H54 (cell line): ENCODE results near the gene HMGN4.
"Not testable (repeated sequence)": the region's sequence is repeated elsewhere in the genome, so short reads cannot be mapped to it uniquely, and the experiment has no call there.

ENCODE experiments used
- DNase-seq: peaks from one replicate; pipeline ENCODE4 v3.0.0; 2011; ENCODE audit warnings: low spot score, mixed read lengths; ENCODE audit not compliant: insufficient read length
- FAIRE-seq: peaks from 3 replicates; lab custom pipeline; 2011; peaks lifted over from hg19 to GRCh38; lab: Jason Lieb, UNC
- POLR2A ChIP-seq: IDR thresholded peaks from 2 replicates; pipeline ENCODE4 v1.6.1; 2011; ENCODE audit warnings: low read depth, mild to moderate bottlenecking, low read length

HMGN4 gene

DNA sequence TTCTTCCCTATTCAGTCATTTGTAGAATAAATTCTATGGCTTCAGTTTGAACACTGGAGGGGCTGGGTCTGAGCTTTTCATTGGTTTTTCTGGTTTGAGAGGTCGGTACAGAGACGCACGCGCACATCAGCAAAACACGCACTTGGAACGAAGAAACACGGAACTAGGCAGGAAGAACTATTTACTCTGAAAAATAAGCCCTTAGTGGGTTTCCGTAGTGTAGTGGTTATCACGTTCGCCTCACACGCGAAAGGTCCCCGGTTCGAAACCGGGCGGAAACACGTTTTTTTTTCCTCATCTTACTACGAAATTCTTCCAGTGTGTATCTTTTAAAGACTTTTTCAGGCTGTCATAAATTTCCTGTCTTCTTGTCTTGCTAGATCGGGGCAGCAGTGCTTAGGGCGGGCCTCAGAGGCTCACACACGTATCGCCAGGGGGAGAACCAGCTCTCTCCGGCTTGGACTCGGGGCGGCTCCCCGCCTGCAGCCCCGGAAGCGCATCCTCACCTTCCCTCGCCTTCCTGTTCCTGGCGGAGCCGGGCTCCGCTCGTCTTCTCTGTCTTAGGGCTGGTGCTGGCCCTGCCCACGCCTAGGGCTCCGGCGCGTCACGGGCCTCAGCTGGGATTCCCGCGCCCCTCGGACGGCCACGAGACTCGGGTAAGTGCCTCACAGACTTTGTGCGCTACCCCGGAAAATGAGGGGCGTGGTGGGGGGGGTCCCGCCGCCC lies at the start of gene HMGN4:
TSS of gene HMGN4 (plus strand) at position 521 of the 726 bp plus-strand sequence. CDS start 6,841 bp downstream, outside the sequence.
- DNase-seq (peak; percentile 61), FAIRE-seq (peak; percentile 6)
- peak; percentile 84 for TF ChIP-seq POLR2A

DNA sequence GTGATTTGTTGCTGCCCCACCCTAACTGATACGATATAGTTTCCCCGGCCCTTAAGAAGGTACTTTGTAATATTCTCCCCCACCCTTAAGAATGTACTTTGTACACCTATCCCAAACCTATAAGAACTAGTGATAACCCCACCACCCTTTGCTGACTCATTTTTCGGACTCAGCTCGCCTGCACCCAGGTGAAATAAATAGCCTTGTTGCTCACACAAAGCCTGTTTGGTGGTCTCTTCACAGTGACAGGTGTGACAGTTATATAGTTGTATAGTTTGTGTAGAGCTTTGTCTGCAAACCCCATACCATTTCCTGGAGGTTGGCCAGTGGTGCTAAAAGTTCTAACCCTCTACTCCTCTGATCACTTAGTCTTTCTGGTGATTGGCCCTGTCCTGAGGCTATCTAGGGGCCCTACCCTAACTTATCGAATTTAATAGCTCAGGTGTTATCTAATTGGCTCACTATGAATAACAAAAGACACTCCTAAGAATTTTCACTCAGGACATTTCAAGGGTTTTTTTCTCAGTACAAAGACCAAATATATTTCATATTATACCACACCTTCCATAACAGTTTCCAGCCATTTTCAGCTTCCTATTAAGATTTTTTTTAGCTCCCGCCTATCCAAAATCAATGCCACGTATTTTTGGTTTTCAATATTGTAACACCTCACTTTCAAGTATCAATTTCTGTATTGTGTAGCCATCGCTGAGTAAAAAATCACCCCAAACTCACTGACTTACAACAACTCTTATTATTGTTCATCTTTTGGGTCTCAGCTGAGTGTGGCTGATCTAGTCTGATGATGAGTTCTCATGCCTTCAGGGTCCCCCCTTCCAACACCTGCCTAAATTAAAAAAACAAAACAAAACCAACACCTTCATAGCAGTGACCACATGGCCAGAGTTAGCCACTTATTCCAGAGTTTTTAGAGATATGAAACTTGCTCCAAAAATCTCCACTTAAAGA lies 47.9 kb upstream of the HMGN4 start:
- no peak for TF ChIP-seq POLR2A
- no peak for FAIRE-seq
- no peak for DNase-seq

DNA sequence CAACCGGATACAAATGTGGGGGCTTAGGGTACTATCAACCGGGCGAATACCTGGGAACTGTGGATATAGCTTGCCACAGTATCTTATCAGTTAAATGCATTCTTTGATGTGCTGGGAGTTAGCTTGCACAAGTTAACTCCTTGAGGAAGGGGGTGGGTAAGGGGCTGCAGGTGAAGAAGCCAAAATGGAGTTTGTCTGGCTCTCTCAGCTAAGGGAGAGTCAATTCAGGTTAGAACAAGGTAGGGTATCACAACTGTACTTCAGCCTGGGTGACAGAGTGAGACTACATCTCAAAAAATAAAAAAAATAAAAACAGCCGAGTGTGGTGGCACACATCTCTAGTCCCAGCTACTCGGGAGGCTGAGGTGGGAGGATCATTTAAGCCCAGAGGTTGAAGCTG lies 46.6 kb upstream of the HMGN4 start:
- FAIRE-seq = no peak
- no peak for DNase-seq

DNA sequence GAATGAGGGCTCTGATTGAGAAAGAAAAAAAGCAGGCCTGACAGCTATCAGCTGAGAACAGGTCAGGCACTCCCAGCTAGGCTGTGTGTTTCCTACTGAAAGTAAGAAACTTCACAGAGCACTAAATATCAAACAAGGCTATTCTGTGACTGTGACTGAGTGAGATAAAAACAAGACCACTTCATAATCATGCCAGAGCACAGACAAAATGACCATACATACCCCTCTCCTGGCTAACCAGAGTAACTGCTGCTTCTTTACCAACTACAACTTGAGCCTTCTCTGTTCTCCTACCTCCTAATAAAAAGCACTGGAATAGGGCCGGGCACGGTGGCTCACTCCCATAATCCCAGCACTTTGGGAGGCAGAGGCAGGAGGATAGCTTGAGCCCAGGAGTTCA lies 44.9 kb upstream of the HMGN4 start:
- FAIRE-seq (no peak), DNase-seq (no peak)
- no peak for TF ChIP-seq POLR2A

More for the DNA sequence above, 46.6 kb upstream of the HMGN4 start:
- no peak for TF ChIP-seq POLR2A

DNA sequence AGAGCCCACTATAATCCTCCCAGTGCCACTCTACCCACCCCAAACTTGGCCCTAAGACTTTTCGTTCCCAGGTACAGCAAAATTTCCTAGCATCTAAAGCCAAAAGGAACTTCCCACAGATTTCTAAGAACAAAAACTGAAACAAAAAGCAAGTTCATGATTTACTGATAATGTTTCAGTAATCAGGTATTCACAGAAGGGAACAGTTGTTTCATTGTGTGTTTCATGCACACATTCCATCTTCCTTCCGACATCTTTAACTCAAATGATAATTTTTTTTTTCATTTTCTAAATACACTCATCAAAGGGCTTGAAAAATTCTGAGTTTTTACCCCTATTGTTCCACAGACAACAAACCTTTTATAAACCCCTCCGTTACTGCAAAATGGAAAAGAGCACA lies 44.0 kb upstream of the HMGN4 start:
- no peak for TF ChIP-seq POLR2A
- no peak for FAIRE-seq
- no peak for DNase-seq

DNA sequence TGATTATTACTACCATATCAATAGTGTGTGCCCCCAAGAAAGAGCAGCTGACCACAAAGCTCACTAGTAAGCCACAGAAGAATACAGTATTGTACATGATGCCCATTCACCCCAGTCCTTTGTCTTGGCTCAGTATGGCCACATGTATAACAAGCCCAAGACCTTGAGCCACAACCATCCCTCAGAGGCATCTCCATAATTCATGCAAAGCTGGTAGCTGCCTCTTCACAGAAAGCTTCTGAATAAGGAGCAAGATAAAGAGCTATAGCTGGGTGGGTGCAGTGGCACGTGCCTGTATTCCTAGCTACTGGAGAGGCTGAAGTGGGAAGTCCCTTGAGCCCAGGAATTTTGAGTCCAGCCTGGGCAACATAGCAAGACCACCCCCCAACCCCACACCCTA lies 42.9 kb upstream of the HMGN4 start:
- no peak for DNase-seq
- no peak for FAIRE-seq

DNA sequence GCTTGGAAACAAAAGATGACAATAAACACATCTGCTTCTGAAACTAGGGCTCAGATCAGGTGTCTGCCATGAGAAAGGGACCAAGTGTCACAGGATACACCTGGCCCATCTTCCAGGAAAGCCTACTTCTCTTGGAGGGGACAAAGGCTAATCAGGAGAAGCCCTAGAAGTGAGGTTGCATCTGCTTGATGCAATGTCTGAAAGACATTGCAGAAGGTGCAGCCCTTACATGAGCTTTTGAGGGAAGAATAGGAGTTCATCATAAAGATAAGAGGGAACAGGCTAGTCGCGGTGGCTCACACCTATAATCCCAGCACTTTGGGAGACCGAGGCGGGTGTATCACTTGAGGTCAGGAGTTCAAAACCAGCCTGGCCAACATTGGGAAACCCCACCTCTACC lies 40.6 kb upstream of the HMGN4 start:
- TF ChIP-seq POLR2A = no peak
- FAIRE-seq (no peak), DNase-seq (no peak)

More for the DNA sequence above, 42.9 kb upstream of the HMGN4 start:
- TF ChIP-seq POLR2A = no peak

DNA sequence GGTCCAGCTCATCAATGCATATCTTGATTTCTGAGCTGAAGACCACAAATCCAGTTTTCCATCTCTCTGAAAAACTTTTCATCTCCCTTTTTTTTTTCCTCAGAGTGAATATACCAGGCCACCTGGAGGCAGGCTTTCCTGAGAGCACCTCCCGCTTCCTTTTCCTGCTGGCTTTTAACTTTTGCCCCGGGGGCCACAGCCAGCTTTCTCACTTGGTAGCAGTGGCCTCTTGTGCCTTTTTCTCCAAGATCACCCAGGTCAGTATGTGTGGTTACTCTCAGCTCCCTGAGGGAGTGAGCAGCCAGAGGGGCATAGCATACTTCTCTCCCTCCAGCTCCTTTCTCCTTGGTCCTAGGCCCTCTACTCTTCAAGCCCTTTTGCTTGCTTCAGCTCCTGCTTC lies 38.1 kb upstream of the HMGN4 start, which contains the start of gene BTN1A1:
TSS of gene BTN1A1 (plus strand) at position 202 of the 400 bp plus-strand sequence. CDS start 984 bp downstream, outside the sequence.
- FAIRE-seq (no peak), DNase-seq (no peak)

DNA sequence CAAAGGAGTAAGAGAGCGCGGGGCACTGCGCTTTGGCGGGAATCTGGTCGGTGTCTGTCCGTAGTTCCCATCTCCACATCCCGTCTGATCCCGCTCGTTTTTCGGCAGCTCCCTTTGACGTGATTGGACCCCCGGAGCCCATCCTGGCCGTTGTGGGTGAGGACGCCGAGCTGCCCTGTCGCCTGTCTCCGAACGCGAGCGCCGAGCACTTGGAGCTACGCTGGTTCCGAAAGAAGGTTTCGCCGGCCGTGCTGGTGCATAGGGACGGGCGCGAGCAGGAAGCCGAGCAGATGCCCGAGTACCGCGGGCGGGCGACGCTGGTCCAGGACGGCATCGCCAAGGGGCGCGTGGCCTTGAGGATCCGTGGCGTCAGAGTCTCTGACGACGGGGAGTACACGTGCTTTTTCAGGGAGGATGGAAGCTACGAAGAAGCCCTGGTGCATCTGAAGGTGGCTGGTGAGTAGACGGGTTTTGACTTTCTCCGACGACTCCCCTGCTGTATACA lies 36.6 kb upstream of the HMGN4 start:
- DNase-seq (no peak), FAIRE-seq (no peak)

More for the DNA sequence above, 38.1 kb upstream of the HMGN4 start, which contains the start of gene BTN1A1:
- TF ChIP-seq POLR2A = no peak

DNA sequence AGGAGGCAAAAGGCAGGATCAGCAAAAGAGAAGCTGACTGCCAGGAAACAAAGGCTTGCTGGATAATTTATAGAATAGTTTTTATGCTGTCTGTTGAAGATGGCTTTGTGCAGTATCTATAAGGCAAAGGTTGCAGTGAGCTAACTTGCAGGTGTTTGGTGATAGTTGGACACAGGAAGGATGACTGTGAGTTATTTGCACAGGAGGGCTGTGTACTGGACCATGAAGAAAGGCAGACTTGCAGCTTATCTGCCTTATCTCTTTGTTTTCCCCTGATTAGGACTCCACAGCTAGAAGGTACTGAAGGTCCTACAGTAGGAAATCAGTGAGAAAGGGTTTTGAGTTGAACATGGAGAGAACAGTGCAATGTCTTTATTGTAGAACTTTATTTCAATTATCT lies 36.0 kb upstream of the HMGN4 start:
- FAIRE-seq = no peak
- no peak for TF ChIP-seq POLR2A
- DNase-seq = no peak

More for the DNA sequence above, 36.6 kb upstream of the HMGN4 start:
- TF ChIP-seq POLR2A = no peak

DNA sequence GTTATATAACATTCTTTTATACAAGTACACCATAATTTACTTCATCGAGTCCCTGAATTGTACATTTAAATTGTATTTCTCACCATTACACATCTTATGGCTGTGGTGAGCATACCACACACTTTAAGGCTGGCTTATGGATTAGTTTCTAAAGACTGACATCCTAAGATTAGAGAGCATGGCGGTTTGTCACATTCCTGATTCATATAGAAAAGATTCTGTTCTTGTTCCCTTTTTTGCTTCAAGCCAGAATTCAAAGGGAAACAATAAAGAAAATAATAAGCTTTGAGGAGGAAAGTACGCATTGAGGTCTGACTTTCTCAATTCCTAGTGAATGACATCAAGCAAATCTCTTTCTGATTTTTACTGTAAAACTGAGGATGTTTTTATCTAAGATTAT lies 35.5 kb upstream of the HMGN4 start:
- no peak for FAIRE-seq
- TF ChIP-seq POLR2A = no peak
- DNase-seq = no peak

DNA sequence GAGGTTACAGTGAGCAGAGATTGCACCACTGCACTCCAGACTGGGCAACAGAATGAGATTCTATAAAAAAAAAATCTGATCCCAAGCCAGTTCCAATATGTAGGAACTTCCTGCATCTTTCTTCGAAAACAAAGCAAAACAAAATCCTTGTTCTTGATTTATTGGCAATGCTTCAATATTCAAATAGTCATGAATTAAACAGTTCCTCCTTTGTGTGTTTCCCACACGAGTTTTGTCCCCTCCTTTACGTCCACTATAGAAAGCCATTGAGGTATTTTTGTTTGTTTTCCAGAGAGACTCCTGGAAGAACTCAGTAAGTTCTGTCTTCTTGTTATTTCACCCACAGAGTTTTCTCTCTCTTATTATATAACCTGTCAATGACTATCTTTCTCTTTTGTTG lies 30.5 kb upstream of the HMGN4 start:
- no peak for DNase-seq
- no peak for TF ChIP-seq POLR2A
- FAIRE-seq = no peak

DNA sequence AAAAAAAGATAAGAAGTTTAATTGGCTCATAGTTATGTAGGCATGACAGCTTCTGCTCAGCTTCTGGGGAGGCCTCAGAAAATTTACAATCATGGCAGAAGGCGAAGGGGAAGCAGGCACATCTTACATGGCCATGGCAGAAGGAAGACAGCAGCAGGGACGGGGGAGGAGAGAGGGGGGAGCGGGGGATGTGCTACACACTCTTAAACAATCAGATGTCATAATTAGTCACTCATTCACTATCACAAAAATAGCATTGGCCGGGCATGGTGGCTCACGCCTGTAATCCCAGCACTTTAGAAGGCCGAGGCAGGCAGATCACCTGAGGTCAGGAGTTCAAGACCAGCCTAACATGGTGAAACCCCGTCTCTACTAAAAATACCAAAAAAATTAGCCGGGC lies 27.1 kb upstream of the HMGN4 start:
- DNase-seq, FAIRE-seq: not testable (repeated sequence)

DNA sequence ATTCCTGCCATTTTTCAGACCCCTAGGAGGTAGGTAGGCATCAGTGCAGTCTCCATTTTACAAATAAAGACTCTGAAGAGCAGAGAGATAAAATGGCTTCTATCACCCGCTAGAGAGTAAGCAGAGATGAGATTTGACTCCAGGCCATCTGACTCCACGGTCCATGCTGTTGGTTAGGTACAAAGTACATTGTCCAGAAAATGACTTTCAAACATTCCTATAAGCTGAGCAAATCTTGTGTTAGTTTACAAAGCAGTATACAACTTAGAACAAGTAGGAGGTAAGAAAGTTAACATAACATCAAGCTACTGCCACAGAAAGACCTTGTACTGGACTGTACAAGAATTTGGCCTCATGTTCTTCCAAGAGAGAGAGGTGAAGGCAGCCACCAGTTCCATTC lies 23.2 kb upstream of the HMGN4 start:
- no peak for DNase-seq

More for the DNA sequence above, 23.2 kb upstream of the HMGN4 start:
- peak; percentile 64 for FAIRE-seq
- TF ChIP-seq POLR2A = no peak
